ENCODE results near the gene VSX2.
A peak's percentile ranks its signal among the peaks of the same experiment; 100 is the strongest.

Gene VSX2

DNA sequence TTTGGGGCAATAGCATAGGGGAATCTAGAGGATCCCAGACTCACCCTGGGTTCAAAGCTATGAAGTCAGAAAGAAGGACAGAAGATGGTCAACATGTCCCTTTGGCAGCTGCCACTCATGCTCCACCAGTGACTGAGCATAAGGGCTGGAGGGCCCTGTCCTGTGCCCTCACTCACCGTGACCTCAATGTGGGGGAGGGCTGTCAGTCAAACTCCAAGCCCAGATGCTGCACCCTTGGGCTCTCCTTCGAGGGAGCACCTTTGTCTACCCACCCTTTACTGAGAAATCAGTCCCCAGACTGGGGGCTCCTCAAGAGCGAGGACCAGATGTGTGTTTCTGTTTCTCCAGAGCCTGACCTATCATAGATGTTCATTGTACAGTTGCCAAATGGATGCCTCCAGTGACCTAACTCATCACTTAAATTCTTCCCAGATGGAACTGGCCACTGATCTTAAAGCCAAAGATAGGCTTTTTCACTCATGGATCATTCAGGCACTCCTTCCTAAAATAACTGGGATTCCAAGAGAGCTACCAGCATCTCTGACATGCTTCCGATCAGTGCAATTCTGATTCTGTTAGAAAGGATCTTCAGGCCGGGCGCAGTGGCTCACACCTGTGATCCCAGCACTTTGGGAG is 27.2 kb upstream of the VSX2 start:
- H3K4me2 ChIP-seq (ENCODE audit: low read length), result no peak overlapping the region
- no peaks in the 10 kb centered on the region for H3K4me1 ChIP-seq (ENCODE audit: control insufficient read depth, insufficient read depth, low read length)
- H3K4me3 ChIP-seq (ENCODE audit: low read length), result no peak overlapping the region
- H3K36me3 ChIP-seq (ENCODE audit: insufficient read depth, low read length), result no peaks in the 10 kb centered on the region
- H3K9me3 ChIP-seq (replicated peaks; ENCODE audit: low read length), result no peaks in the 10 kb centered on the region
- H3K27me3 ChIP-seq (ENCODE audit: control insufficient read depth, insufficient read depth, low read length), result peaks cover 43% of the 10 kb centered on the region
- no peak overlapping the region for H3K9ac ChIP-seq (ENCODE audit: low read depth, low read length)

DNA sequence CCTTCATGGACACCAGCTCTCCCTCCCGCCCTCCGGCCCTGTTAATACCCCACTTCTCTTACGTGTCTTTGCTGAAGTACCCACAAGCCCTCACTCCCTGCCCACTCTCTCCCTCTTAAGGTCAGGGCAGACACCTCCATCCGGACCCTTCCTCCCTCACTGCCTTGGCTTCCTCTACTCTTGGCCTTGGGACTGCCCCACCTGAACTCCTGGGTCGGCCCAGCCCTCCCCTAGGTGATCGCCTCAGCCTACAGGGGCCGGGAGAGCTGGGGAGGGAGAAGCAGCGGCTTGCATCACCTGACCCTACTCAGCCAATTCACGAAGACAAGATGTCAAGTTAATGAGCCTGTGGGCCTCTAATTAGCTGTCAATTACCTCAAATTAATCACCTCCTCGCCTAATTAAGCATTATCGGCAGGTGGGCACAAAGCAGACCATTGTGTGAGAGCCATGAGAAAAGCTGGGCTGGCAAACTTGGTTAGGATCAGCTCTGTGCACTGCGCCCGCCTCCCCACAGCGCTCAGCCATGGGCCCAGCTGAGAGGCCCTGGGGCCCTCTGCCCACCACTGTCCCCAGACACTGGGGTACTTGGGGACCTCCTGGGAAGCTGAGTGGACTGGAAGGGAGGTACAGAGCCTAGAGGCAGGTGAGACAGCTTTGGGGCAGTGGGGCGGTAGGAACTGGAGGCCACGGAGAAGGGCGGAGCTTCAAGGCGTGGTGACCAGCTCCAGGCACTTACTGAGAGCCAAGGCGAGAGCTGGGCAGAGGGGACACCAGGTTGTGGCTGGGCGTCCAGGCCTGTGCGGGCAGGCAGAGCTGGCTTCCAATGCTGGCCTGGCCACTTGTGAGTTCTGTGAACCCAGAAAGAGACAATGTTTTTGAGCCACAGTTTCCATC is 25.1 kb upstream of the VSX2 start:
- H3K4me3 ChIP-seq (ENCODE audit: low read length), result no peak overlapping the region
- peaks cover 58% of the 10 kb centered on the region for H3K27me3 ChIP-seq (ENCODE audit: control insufficient read depth, insufficient read depth, low read length)
- H3K9me3 ChIP-seq (replicated peaks; ENCODE audit: low read length), result no peaks in the 10 kb centered on the region
- peaks cover 4% of the 10 kb centered on the region for H3K4me1 ChIP-seq (ENCODE audit: control insufficient read depth, insufficient read depth, low read length)
- H3K4me2 ChIP-seq (ENCODE audit: low read length), result no peak overlapping the region
- no peaks in the 10 kb centered on the region for H3K36me3 ChIP-seq (ENCODE audit: insufficient read depth, low read length)
- H3K9ac ChIP-seq (ENCODE audit: low read depth, low read length), result no peak overlapping the region

DNA sequence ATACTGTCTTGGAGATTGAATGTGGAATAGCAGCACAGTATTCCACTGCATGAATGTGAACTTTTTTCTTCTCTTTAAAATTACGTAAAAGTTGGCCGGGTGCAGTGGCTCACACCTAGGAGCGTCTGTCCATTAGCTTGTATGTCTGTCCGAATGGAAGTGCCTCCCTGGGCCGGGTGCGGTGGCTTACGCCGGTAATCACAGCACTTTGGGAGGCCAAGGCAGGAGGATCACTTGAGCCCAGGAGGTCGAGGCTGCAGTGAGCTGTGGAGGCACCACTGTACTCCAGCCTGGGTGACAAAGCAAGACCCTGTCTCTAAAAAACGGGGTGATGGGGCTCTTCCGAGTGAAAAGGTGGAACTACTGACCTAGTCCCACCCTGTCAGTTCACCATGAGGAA is 22.6 kb upstream of the VSX2 start:
- Histone ChIP-seq H3K36me3 (ENCODE audit: insufficient read depth, low read length) (no peaks in the 10 kb centered on the region), H3K4me2 (ENCODE audit: low read length) (no peak overlapping the region), H3K9ac (ENCODE audit: low read depth, low read length) (no peak overlapping the region), H3K4me1 (ENCODE audit: control insufficient read depth, insufficient read depth, low read length) (peaks cover 4% of the 10 kb centered on the region), H3K9me3 (replicated peaks; ENCODE audit: low read length) (no peaks in the 10 kb centered on the region), H3K4me3 (ENCODE audit: low read length) (no peak overlapping the region), H3K27me3 (ENCODE audit: control insufficient read depth, insufficient read depth, low read length) (peaks cover 69% of the 10 kb centered on the region)

DNA sequence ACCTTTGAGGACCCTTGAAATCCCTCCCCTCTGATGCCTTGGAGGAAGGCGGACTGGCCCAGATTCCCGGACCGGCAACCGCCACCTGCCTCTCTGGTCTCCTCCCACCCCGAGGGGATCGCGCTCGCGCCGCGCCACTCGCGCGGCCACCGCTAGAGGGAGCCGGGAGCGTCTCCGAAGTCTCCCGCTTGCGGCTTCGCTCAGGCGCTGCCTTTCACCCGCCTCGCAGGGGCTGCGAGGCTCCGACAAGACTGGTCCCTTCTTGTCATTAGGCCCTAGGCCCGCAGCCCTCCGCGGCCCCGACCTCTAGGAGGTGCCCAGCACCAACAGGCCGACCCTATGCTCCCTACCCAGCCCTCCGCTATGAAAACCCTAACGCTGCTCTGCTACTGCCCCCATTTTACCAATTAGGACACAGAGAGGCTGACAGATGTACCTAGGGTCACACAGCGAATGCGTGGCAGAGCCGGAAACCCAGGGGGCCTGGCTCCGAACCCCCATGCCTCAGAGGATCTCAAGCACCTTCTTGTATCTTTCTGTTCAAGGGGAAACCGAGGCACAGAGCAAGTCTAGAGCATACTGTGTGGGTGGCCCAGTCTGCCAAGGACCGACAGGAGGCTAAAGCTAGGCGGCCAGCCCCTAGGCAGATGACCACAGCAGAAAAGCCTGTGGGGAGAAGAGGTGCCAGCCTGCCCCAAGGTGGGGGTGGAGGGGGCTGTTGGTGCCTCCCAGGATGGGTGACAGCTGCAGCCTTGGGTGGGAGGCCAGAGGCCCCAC is 21.4 kb upstream of the VSX2 start:
- Histone ChIP-seq H3K9ac (ENCODE audit: low read depth, low read length) (no peak overlapping the region), H3K9me3 (replicated peaks; ENCODE audit: low read length) (no peaks in the 10 kb centered on the region), H3K27me3 (ENCODE audit: control insufficient read depth, insufficient read depth, low read length) (peaks cover 70% of the 10 kb centered on the region), H3K36me3 (ENCODE audit: insufficient read depth, low read length) (no peaks in the 10 kb centered on the region), H3K4me3 (ENCODE audit: low read length) (peak overlapping the region; percentile 43), H3K4me2 (ENCODE audit: low read length) (peak overlapping the region; percentile 75), H3K4me1 (ENCODE audit: control insufficient read depth, insufficient read depth, low read length) (peaks cover 4% of the 10 kb centered on the region)

DNA sequence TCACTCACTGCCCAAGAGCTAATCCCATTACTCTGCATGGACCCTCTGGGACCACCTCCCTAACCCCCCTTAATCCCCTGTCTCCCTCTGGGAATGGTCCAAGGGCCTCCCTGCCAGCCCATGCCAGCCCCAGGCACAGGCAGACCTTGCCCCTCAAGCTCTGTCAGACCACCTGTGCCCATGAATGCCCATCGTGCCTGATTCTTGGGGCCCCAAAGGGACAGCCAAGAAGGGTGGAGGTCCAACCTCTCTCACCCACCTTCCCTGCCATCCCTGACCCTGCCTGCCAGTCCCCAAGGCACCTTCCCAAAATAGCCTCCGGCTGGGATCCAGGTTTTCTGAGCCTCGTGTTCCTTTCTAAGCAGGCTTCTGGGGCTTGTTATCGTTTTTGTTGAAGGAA is 20.8 kb upstream of the VSX2 start:
- H3K4me2 ChIP-seq (ENCODE audit: low read length), result no peak overlapping the region
- peaks cover 4% of the 10 kb centered on the region for H3K4me1 ChIP-seq (ENCODE audit: control insufficient read depth, insufficient read depth, low read length)
- no peak overlapping the region for H3K4me3 ChIP-seq (ENCODE audit: low read length)
- H3K9me3 ChIP-seq (replicated peaks; ENCODE audit: low read length), result no peaks in the 10 kb centered on the region
- H3K9ac ChIP-seq (ENCODE audit: low read depth, low read length), result no peak overlapping the region
- peaks cover 70% of the 10 kb centered on the region for H3K27me3 ChIP-seq (ENCODE audit: control insufficient read depth, insufficient read depth, low read length)
- H3K36me3 ChIP-seq (ENCODE audit: insufficient read depth, low read length), result no peaks in the 10 kb centered on the region

DNA sequence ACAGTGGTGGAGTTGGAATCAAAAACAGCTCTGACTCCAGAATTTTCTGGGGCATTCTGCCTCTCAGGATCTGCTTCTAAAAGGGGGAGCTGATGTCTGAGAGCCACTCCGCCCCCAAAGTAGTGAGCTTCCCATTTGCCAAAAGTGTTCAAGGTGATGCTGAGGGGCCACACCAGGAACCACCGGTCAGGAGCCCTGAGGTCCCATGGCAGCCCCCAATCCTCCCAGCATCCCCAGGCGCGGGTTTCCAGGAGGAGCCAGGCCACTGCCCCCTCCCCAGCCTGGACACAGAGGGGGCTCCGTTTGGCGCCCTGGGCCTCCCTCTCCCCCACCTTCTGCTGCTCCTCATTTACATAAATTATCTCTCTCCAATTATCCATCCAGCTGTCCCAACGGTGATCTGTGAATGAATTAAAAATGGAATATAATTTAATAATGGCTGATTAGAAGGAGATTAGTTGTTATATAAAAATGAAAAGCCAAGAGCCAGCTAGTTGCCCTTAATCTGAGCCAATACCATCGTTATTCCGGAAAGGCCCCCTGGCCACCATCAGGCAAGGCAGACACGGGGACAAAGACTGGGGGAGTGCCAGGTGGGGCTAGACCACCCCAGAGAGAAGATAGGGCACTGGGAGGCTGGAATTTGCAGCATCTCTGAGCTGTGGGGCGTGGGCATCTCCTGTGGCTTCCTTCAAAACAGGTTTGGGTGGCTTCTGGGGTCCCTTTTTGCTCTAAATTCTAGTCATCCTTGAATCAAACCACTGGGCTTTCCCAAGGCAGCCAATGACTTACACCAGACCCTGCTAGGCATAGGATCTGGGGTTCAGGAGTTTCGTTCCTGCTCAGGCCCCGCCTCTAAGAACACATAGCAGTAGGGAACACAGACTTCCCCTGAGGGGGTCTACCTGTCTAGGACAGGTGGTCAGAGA is 19.7 kb upstream of the VSX2 start:
- no peak overlapping the region for H3K9ac ChIP-seq (ENCODE audit: low read depth, low read length)
- peaks cover 70% of the 10 kb centered on the region for H3K27me3 ChIP-seq (ENCODE audit: control insufficient read depth, insufficient read depth, low read length)
- peaks cover 4% of the 10 kb centered on the region for H3K4me1 ChIP-seq (ENCODE audit: control insufficient read depth, insufficient read depth, low read length)
- no peaks in the 10 kb centered on the region for H3K36me3 ChIP-seq (ENCODE audit: insufficient read depth, low read length)
- no peaks in the 10 kb centered on the region for H3K9me3 ChIP-seq (replicated peaks; ENCODE audit: low read length)
- no peak overlapping the region for H3K4me2 ChIP-seq (ENCODE audit: low read length)
- no peak overlapping the region for H3K4me3 ChIP-seq (ENCODE audit: low read length)

DNA sequence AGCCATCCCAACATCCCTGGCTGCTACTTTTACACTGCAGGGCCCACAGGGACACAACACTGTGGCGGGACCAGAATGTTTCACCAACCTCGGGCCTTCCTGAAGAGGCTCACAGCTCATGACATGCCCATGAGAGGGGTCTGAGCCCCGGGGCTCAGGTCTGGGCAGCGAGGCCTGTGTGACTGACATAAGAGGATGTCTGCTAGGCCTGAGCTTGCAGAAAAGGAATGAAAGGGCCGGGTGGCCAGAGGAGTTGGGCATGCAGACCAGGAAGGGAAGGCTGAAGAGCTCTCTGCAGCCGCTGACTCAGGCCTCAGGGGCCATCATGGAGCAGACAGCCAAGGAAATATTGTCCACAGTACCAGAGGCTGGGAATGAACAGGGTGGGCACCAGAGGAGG is 18.3 kb upstream of the VSX2 start:
- no peak overlapping the region for H3K9ac ChIP-seq (ENCODE audit: low read depth, low read length)
- no peak overlapping the region for H3K4me2 ChIP-seq (ENCODE audit: low read length)
- no peak overlapping the region for H3K4me3 ChIP-seq (ENCODE audit: low read length)
- H3K36me3 ChIP-seq (ENCODE audit: insufficient read depth, low read length), result no peaks in the 10 kb centered on the region
- H3K4me1 ChIP-seq (ENCODE audit: control insufficient read depth, insufficient read depth, low read length), result peaks cover 4% of the 10 kb centered on the region
- H3K9me3 ChIP-seq (replicated peaks; ENCODE audit: low read length), result no peaks in the 10 kb centered on the region
- peaks cover 69% of the 10 kb centered on the region for H3K27me3 ChIP-seq (ENCODE audit: control insufficient read depth, insufficient read depth, low read length)

DNA sequence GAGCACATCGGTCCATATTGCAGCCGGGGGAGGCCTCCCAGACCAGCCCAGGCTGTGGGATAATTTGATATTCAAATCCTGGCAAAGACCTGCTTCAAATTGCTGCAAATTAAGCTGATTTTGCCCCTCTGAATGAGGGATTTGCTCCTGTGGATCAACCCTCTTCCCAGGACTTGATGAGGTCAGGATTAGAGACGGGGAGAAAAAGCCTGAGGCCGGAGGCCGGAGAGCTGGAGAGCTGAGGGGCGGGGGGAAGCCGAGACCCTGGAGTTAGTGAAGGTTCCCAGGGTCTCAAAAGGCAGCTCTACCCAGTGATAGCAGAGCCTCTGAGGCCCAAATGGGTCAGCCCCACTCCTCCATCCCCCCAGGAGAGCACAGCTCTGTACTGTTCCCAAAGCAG is 17.5 kb upstream of the VSX2 start:
- H3K27me3 ChIP-seq (ENCODE audit: control insufficient read depth, insufficient read depth, low read length), result peaks cover 75% of the 10 kb centered on the region
- no peaks in the 10 kb centered on the region for H3K36me3 ChIP-seq (ENCODE audit: insufficient read depth, low read length)
- H3K4me1 ChIP-seq (ENCODE audit: control insufficient read depth, insufficient read depth, low read length), result peaks cover 4% of the 10 kb centered on the region
- H3K4me2 ChIP-seq (ENCODE audit: low read length), result no peak overlapping the region
- H3K9ac ChIP-seq (ENCODE audit: low read depth, low read length), result no peak overlapping the region
- H3K9me3 ChIP-seq (replicated peaks; ENCODE audit: low read length), result no peaks in the 10 kb centered on the region
- no peak overlapping the region for H3K4me3 ChIP-seq (ENCODE audit: low read length)

DNA sequence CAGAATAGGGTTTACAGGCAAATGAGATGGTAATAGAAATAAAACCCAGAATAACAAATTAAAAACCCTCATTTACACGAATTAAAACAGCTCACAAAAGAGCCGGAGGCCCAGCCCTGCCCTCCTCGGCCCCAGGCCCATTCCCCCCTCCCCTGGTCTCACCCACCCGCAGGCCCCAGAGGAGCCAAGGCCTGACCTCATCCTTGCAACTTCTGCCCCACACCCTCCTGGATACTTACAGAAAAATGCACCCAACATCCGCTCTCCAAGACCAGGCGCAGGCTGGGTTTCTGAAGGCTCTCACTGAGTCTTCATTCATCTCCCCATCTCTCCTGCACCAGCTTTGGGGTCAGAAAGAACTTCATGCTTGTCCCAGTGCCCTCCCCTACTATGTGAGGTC is 16.2 kb upstream of the VSX2 start:
- Histone ChIP-seq H3K4me1 (ENCODE audit: control insufficient read depth, insufficient read depth, low read length) (peaks cover under 1% of the 10 kb centered on the region), H3K36me3 (ENCODE audit: insufficient read depth, low read length) (no peaks in the 10 kb centered on the region), H3K27me3 (ENCODE audit: control insufficient read depth, insufficient read depth, low read length) (peaks cover 79% of the 10 kb centered on the region), H3K4me3 (ENCODE audit: low read length) (no peak overlapping the region), H3K9ac (ENCODE audit: low read depth, low read length) (no peak overlapping the region), H3K9me3 (replicated peaks; ENCODE audit: low read length) (no peaks in the 10 kb centered on the region), H3K4me2 (ENCODE audit: low read length) (no peak overlapping the region)

DNA sequence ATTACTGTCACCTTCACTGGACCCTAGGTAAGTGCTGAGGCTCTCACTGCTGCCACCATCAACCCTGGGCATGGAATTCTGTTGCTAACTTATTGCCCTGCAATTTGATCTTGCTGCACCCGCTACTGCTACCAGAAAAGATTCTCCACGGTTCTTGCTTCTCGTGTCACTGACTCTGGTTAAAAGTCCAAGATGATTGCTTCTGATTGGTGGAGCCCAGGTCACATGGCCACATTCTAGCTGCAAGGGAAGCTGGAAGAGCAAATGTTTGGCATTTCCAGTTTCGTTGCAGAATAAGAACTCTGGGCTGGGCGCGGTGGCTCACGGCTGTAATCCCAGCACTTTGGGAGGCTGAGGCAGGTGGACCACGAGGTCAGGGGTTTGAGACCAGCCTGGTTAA is 7.5 kb upstream of the VSX2 start:
- Histone ChIP-seq H3K27me3 (ENCODE audit: control insufficient read depth, insufficient read depth, low read length) (peaks cover 70% of the 10 kb centered on the region), H3K4me1 (ENCODE audit: control insufficient read depth, insufficient read depth, low read length) (no peaks in the 10 kb centered on the region), H3K9ac (ENCODE audit: low read depth, low read length) (no peak overlapping the region), H3K4me3 (ENCODE audit: low read length) (no peak overlapping the region), H3K36me3 (ENCODE audit: insufficient read depth, low read length) (no peaks in the 10 kb centered on the region), H3K9me3 (replicated peaks; ENCODE audit: low read length) (peaks cover 3% of the 10 kb centered on the region), H3K4me2 (ENCODE audit: low read length) (no peak overlapping the region)

DNA sequence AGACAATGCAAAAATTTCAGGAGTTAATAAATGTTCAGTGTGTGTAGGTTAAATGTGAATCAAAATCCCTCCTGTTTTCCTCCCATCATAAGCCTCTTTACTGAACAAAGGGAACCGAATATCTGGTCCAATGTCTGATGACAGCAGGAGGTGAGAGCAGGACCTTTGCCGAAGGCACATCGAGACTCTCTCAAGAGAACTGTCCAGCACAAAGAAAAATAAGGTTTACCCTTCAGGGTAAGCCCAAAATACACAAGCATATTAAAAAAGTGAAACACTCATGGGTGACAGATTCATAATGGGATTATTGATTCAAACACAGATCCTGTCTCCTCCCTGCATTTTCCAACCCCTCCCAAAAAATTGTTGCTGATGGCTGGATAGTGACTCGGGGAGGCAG is 4.2 kb upstream of the VSX2 start:
- Histone ChIP-seq H3K9me3 (replicated peaks; ENCODE audit: low read length) (peaks cover 3% of the 10 kb centered on the region), H3K4me3 (ENCODE audit: low read length) (no peak overlapping the region), H3K27me3 (ENCODE audit: control insufficient read depth, insufficient read depth, low read length) (peaks cover 72% of the 10 kb centered on the region), H3K36me3 (ENCODE audit: insufficient read depth, low read length) (no peaks in the 10 kb centered on the region), H3K4me2 (ENCODE audit: low read length) (no peak overlapping the region), H3K9ac (ENCODE audit: low read depth, low read length) (no peak overlapping the region), H3K4me1 (ENCODE audit: control insufficient read depth, insufficient read depth, low read length) (no peaks in the 10 kb centered on the region)

Data from skeletal muscle satellite cell (primary cell).